ENCODE measurements around the gene BSDC1.
A peak's percentile ranks its signal among the peaks of the same experiment; 100 is the strongest.

The BSDC1 gene

GRCh38 chr1:32335790-32336590, 58.3 kb downstream of the BSDC1 start, which contains the start of gene MARCKSL1:
Gene MARCKSL1 (minus strand): TSS chr1:32336233. CDS start chr1:32336033, 200 bp downstream.
- Histone ChIP-seq H3K4me3 (ENCODE audit: low read depth, low read length) (peak within 1 kb of the TSS; percentile 67), H3K9me3 (ENCODE audit: severe bottlenecking) (no peaks in the 10 kb centered on the region), H3K27ac (peak within 1 kb of the TSS; percentile 93), H3K27me3 (ENCODE audit: insufficient read depth, low read depth, severe bottlenecking) (no peaks in the 10 kb centered on the region), H3K36me3 (peaks cover 42% of the 10 kb centered on the region)
- TF ChIP-seq, protein P1, sequence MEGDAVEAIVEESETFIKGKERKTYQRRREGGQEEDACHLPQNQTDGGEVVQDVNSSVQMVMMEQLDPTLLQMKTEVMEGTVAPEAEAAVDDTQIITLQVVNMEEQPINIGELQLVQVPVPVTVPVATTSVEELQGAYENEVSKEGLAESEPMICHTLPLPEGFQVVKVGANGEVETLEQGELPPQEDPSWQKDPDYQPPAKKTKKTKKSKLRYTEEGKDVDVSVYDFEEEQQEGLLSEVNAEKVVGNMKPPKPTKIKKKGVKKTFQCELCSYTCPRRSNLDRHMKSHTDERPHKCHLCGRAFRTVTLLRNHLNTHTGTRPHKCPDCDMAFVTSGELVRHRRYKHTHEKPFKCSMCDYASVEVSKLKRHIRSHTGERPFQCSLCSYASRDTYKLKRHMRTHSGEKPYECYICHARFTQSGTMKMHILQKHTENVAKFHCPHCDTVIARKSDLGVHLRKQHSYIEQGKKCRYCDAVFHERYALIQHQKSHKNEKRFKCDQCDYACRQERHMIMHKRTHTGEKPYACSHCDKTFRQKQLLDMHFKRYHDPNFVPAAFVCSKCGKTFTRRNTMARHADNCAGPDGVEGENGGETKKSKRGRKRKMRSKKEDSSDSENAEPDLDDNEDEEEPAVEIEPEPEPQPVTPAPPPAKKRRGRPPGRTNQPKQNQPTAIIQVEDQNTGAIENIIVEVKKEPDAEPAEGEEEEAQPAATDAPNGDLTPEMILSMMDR (IDR thresholded peaks at IDR 0.05; ENCODE audit: low read depth, low read length): no peak
- peak; percentile 82 for DNase-seq

DNA sequence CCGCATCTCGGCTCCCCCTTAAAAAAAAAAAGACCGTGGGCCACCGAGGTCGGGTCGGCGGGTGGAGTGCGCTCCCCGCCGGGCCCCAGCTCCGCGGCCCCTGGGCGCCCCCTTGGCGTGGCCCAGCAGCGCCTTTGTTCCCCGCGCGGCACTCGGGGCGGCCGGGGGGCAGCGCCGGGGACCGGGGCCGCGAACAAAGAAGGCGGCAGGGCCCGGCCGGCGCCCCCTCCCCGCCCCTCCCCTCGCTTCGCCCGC, 58.8 kb downstream of the BSDC1 start:
- Histone ChIP-seq H3K36me3 (peaks cover 47% of the 10 kb centered on the region), H3K27ac (peak overlapping the region; percentile 93), H3K27me3 (ENCODE audit: insufficient read depth, low read depth, severe bottlenecking) (no peaks in the 10 kb centered on the region), H3K4me3 (ENCODE audit: low read depth, low read length) (peak overlapping the region; percentile 67), H3K9me3 (ENCODE audit: severe bottlenecking) (no peaks in the 10 kb centered on the region)
- TF ChIP-seq, protein P1 (IDR thresholded peaks at IDR 0.05; ENCODE audit: low read depth, low read length): no peak
- DNase-seq: no peak

- H3K36me3 ChIP-seq: peaks cover 52% of the 10 kb centered on the region
- H3K4me3 ChIP-seq (ENCODE audit: low read depth, low read length): peak overlapping the region; percentile 67
- H3K9me3 ChIP-seq (ENCODE audit: severe bottlenecking): no peaks in the 10 kb centered on the region
- H3K27ac ChIP-seq: peak overlapping the region; percentile 93
- H3K27me3 ChIP-seq (ENCODE audit: insufficient read depth, low read depth, severe bottlenecking): no peaks in the 10 kb centered on the region
- peak; percentile 63 for DNase-seq
- TF ChIP-seq, protein P1 (IDR thresholded peaks at IDR 0.05; ENCODE audit: low read depth, low read length): peak; percentile 91
These were observed 59.2 kb downstream of the BSDC1 start for GRCh38 chr1:32334864-32335534.

- H3K4me3 ChIP-seq (ENCODE audit: low read depth, low read length): peak overlapping the region; percentile 67
- H3K27me3 ChIP-seq (ENCODE audit: insufficient read depth, low read depth, severe bottlenecking): no peaks in the 10 kb centered on the region
- no peaks in the 10 kb centered on the region for H3K9me3 ChIP-seq (ENCODE audit: severe bottlenecking)
- H3K27ac ChIP-seq: peak overlapping the region; percentile 93
- DNase-seq: no peak
- H3K36me3 ChIP-seq: peaks cover 58% of the 10 kb centered on the region
- TF ChIP-seq, protein P1 (IDR thresholded peaks at IDR 0.05; ENCODE audit: low read depth, low read length): no peak
These were observed 59.9 kb downstream of the BSDC1 start for GRCh38 chr1:32334274-32334861.

- TF ChIP-seq, protein P1 (IDR thresholded peaks at IDR 0.05; ENCODE audit: low read depth, low read length): no peak
- no peak for DNase-seq
- H3K36me3 ChIP-seq: peaks cover 68% of the 10 kb centered on the region
- H3K27ac ChIP-seq: no peak overlapping the region
- no peaks in the 10 kb centered on the region for H3K27me3 ChIP-seq (ENCODE audit: insufficient read depth, low read depth, severe bottlenecking)
- no peaks in the 10 kb centered on the region for H3K9me3 ChIP-seq (ENCODE audit: severe bottlenecking)
- no peak overlapping the region for H3K4me3 ChIP-seq (ENCODE audit: low read depth, low read length)
These were observed 60.8 kb downstream of the BSDC1 start for GRCh38 chr1:32333251-32333963.
